Loucy (cell line): ENCODE results near the gene RIMBP2.

Experiments used
- H2AFZ ChIP-seq: fragments of 200-600 bp; sonication (generic); 2 replicates; pipeline ENCODE4 v1.6.0; 2016; ENCODE audit warnings: antibody characterized with exemption, mild to moderate bottlenecking, low read length, moderate library complexity
- H3F3A ChIP-seq: fragments of 200-600 bp; 2 replicates; pipeline ENCODE4 v1.6.0; 2016; ENCODE audit warnings: antibody characterized with exemption, low read depth, mild to moderate bottlenecking
- H3K27me3 ChIP-seq: fragments of 200-600 bp; sonication (generic); 2 replicates; pipeline ENCODE4 v1.6.1; 2014; ENCODE audit warnings: low read length, mild to moderate bottlenecking; ENCODE audit not compliant: insufficient read depth, poor library complexity, severe bottlenecking
- H3K36me3 ChIP-seq: fragments of 200-600 bp; sonication (generic); 2 replicates; pipeline ENCODE4 v1.6.1; 2016; ENCODE audit warnings: low read length; ENCODE audit not compliant: insufficient read depth
- H3K4me1 ChIP-seq: fragments of 200-600 bp; sonication (generic); 2 replicates; pipeline ENCODE4 v1.5.1; 2014; ENCODE audit warnings: low read length, mild to moderate bottlenecking; ENCODE audit not compliant: insufficient read depth, poor library complexity, severe bottlenecking
- H3K4me2 ChIP-seq: fragments of 200-600 bp; sonication (generic); 2 replicates; pipeline ENCODE4 v1.6.0; 2014; ENCODE audit warnings: antibody characterized with exemption, low read length, low read depth, mild to moderate bottlenecking; ENCODE audit not compliant: poor library complexity, severe bottlenecking
- H3K4me3 ChIP-seq: fragments of 200-600 bp; sonication (generic); 2 replicates; pipeline ENCODE4 v1.5.1; 2014; ENCODE audit warnings: low read length, mild to moderate bottlenecking, mixed read lengths; ENCODE audit not compliant: poor library complexity, severe bottlenecking
- H3K79me2 ChIP-seq: fragments of 200-600 bp; sonication (generic); 2 replicates; pipeline ENCODE4 v1.6.1; 2014; ENCODE audit warnings: low read length; ENCODE audit not compliant: insufficient read depth
- H3K9ac ChIP-seq: fragments of 200-600 bp; sonication (generic); 2 replicates; pipeline ENCODE4 v1.6.0; 2014; ENCODE audit warnings: mild to moderate bottlenecking, low read depth, low read length, moderate library complexity; ENCODE audit not compliant: poor library complexity, severe bottlenecking
- H3K9me2 ChIP-seq: fragments of 200-600 bp; sonication (generic); replicated peaks from 2 replicates; pipeline ENCODE4 v1.6.1; 2016; ENCODE audit warnings: low read depth, low read length, mixed read lengths
- H3K9me3 ChIP-seq: fragments of 200-600 bp; sonication (generic); 2 replicates; pipeline ENCODE4 v1.6.1; 2014; ENCODE audit warnings: mild to moderate bottlenecking, antibody characterized with exemption, low read length, low read depth; ENCODE audit not compliant: insufficient read depth
- H4K20me1 ChIP-seq: fragments of 200-600 bp; sonication (generic); 2 replicates; pipeline ENCODE4 v1.6.0; 2014; ENCODE audit warnings: antibody characterized with exemption, low read length, mild to moderate bottlenecking; ENCODE audit not compliant: insufficient read depth, poor library complexity, severe bottlenecking
- CTCF ChIP-seq: fragments of 200-600 bp; sonication (generic); conservative IDR thresholded peaks from 2 replicates; pipeline ENCODE4 v1.5.1; 2014; ENCODE audit warnings: mild to moderate bottlenecking, antibody characterized with exemption, low read length
- EZH2phosphoT487 ChIP-seq: fragments of 200-600 bp; IDR thresholded peaks from 2 replicates; pipeline ENCODE4 v1.6.1; 2018; ENCODE audit warnings: antibody characterized with exemption, mild to moderate bottlenecking, moderate library complexity, borderline replicate concordance

Gene RIMBP2

GRCh38 chr12:130525384-130526172 lies 190.5 kb downstream of the RIMBP2 start:
- Histone ChIP-seq H3F3A (no peaks in the 10 kb centered on the region), H3K4me2 (no peak overlapping the region), H2AFZ (no peak overlapping the region), H3K4me3 (no peak overlapping the region), H3K4me1 (no peaks in the 10 kb centered on the region), H3K36me3 (no peaks in the 10 kb centered on the region), H3K9me3 (no peaks in the 10 kb centered on the region; the same call in 1 of the 2 replicates), H3K9ac (no peak overlapping the region), H3K9me2 (no peaks in the 10 kb centered on the region), H3K79me2 (no peaks in the 10 kb centered on the region), H4K20me1 (no peaks in the 10 kb centered on the region), H3K27me3 (no peaks in the 10 kb centered on the region)
- TF ChIP-seq EZH2phosphoT487 (no peak), CTCF (no peak)

GRCh38 chr12:130524759-130525158 lies 191.3 kb downstream of the RIMBP2 start:
- H3K4me3 ChIP-seq, result no peak overlapping the region
- H3K9me3 ChIP-seq, result no peaks in the 10 kb centered on the region; the same call in 1 of the 2 replicates
- H3K27me3 ChIP-seq, result no peaks in the 10 kb centered on the region
- TF ChIP-seq CTCF (no peak), EZH2phosphoT487 (no peak)
- no peaks in the 10 kb centered on the region for H3K79me2 ChIP-seq
- no peaks in the 10 kb centered on the region for H4K20me1 ChIP-seq
- no peak overlapping the region for H2AFZ ChIP-seq
- no peaks in the 10 kb centered on the region for H3K36me3 ChIP-seq
- H3K9me2 ChIP-seq, result no peaks in the 10 kb centered on the region
- no peak overlapping the region for H3K4me2 ChIP-seq
- H3K4me1 ChIP-seq, result no peaks in the 10 kb centered on the region
- H3K9ac ChIP-seq, result no peak overlapping the region
- H3F3A ChIP-seq, result no peaks in the 10 kb centered on the region

GRCh38 chr12:130523863-130524614 lies 192.1 kb downstream of the RIMBP2 start:
- no peaks in the 10 kb centered on the region for H3K9me2 ChIP-seq
- H3K9me3 ChIP-seq, result no peaks in the 10 kb centered on the region; the same call in 1 of the 2 replicates
- no peaks in the 10 kb centered on the region for H3K36me3 ChIP-seq
- no peaks in the 10 kb centered on the region for H3K79me2 ChIP-seq
- no peaks in the 10 kb centered on the region for H3K4me1 ChIP-seq
- no peak for TF ChIP-seq CTCF
- TF ChIP-seq EZH2phosphoT487, result no peak
- no peaks in the 10 kb centered on the region for H3F3A ChIP-seq
- no peak overlapping the region for H3K4me2 ChIP-seq
- H3K4me3 ChIP-seq, result no peak overlapping the region
- H3K27me3 ChIP-seq, result no peaks in the 10 kb centered on the region
- no peaks in the 10 kb centered on the region for H4K20me1 ChIP-seq
- H3K9ac ChIP-seq, result no peak overlapping the region
- H2AFZ ChIP-seq, result no peak overlapping the region
